Panc1 (cell line): Measurements from ENCODE around the gene TADA2B.

Experiments
- POLR2AphosphoS5 ChIP-seq: IDR thresholded peaks from 2 replicates; pipeline ENCODE4 v1.6.1; 2012; ENCODE audit warnings: mild to moderate bottlenecking, low read depth, low read length, moderate library complexity
- SIN3A ChIP-seq: IDR thresholded peaks from 2 replicates; pipeline ENCODE4 v1.6.1; 2012; ENCODE audit warnings: low read depth, mild to moderate bottlenecking, low read length, moderate library complexity, borderline replicate concordance; ENCODE audit not compliant: insufficient read depth
- TF ChIP-seq, protein P1 (sequence below): fragments of 450-650 bp; IDR thresholded peaks from 2 replicates; pipeline ENCODE4 v1.5.1; 2017; ENCODE audit warnings: mild to moderate bottlenecking

DNA sequence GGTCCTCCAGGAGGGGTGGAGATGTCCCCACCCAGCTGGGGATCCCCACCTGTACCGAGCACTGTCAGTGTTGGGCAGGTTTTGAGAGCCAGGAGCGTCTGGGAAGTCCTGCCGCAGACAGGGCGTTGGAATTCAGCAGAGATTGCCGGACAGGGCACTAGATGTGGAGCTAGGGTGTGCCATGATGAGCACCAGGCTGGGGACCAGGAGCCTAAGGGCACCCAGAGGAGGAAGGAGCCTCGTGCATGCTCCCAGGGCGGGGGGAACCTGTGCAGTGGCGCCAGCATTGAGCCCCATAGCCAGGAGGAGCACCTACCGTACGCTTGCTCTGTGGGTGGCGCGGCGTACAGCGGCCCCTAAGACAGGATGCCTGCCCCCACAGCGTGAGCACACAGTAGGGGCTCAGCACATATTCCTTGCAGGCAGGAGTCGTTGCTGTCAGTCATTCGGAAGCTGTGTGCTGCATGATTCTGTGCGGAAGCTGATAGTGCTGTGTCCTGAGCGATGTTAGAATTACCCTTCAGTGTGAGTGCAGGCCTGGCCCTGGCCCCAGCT, 18.8 kb upstream of the TADA2B start:
- TF ChIP-seq POLR2AphosphoS5 (no peak), SIN3A (no peak)
- TF ChIP-seq, protein P1, sequence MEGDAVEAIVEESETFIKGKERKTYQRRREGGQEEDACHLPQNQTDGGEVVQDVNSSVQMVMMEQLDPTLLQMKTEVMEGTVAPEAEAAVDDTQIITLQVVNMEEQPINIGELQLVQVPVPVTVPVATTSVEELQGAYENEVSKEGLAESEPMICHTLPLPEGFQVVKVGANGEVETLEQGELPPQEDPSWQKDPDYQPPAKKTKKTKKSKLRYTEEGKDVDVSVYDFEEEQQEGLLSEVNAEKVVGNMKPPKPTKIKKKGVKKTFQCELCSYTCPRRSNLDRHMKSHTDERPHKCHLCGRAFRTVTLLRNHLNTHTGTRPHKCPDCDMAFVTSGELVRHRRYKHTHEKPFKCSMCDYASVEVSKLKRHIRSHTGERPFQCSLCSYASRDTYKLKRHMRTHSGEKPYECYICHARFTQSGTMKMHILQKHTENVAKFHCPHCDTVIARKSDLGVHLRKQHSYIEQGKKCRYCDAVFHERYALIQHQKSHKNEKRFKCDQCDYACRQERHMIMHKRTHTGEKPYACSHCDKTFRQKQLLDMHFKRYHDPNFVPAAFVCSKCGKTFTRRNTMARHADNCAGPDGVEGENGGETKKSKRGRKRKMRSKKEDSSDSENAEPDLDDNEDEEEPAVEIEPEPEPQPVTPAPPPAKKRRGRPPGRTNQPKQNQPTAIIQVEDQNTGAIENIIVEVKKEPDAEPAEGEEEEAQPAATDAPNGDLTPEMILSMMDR = no peak
